Measurements from ENCODE around the gene PCNX4.

The PCNX4 gene

GRCh38 chr14:60175255-60175902 lies 83.7 kb downstream of the PCNX4 start:
- DNase-seq: no peak

GRCh38 chr14:60178164-60178563 lies 86.4 kb downstream of the PCNX4 start:
- no peak for DNase-seq

GRCh38 chr14:60178820-60179219 lies 87.1 kb downstream of the PCNX4 start:
- no peak for DNase-seq

DNA sequence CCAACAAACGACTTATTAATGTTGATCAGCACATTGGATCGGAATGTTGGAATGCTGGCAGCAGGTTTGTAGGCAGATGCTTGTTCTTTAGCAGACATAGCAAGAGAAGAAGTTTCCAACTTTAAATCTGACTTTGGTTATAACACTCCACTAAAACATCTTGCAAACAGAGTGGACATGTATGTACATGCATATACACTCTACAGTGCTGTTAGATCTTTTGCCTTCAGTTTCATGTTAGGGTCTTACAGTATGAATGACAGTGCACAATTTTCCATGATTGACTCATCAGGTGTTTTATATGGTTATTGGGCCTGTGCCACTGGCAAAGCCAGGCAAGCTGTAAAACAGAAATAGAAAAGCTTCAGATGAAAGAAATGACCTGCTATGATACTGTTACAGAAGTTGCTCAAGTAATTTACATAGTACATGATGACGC lies 87.7 kb downstream of the PCNX4 start:
- DNase-seq: no peak

DNA sequence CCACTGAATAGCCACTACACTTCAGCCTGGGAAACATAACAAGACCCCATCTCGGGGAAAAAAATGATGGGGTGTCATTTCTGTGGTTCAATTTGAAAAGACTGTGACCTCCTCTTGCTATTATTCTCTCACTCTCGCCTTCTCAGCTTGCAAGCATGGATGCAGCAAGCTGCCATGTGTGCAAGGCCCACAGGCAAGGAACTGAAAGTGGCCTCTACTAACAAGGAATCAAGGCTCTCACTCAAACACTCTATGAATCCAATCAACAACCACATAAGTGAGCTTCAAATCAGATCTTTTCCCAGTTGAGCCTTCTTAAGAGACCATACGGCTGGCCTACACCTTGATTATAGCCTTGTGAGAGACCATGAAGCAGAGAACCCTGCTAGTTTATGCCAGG lies 91.4 kb downstream of the PCNX4 start:
- no peak for DNase-seq

- DNase-seq: no peak
These were observed 92.0 kb downstream of the PCNX4 start for GRCh38 chr14:60183741-60184140.

DNA sequence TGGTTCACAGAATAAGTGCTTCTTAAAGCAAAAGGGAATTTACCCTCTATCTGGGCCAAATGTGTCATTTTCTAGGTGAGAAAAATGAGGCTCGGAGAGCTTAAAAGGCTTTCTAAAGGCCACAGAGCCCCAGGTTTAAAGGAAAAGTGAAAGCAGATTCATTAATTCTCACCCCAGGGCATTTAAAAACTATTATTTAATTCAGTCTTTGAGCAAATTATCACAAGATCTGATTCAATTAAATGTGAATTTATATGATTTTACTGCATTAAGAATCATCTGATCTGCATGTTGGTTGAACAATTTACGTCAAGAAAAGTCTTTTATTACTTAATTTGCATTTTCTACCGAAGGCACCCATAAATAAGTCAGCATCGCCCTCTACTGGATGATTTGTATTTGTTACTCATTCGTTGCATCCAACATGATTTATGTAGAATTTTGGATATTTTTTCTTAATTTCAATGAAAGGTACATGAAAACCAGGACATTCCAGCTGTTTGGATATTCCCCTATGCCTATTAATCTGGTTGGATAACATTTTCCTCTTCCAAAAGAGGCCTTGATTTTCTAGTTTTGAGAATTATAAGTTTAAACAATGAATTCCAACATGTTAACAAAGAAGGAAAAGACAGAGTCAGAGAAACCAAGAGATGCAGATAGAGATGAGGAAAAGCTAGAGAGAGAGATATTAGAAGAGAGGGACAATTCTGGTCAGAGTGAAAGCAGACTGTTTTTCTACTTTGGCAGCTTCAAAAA lies 92.6 kb downstream of the PCNX4 start:
- DNase-seq: no peak

GRCh38 chr14:60184905-60185555 lies 93.3 kb downstream of the PCNX4 start:
- DNase-seq: no peak

- DNase-seq: no peak
These were observed 96.4 kb downstream of the PCNX4 start for GRCh38 chr14:60188115-60188514.

GRCh38 chr14:60188696-60189095 lies 97.0 kb downstream of the PCNX4 start:
- no peak for DNase-seq

GRCh38 chr14:60189923-60190840 lies 98.5 kb downstream of the PCNX4 start:
- no peak for DNase-seq

- no peak for DNase-seq
These were observed 103.6 kb downstream of the PCNX4 start for GRCh38 chr14:60195179-60195810.

GRCh38 chr14:60196291-60196690 lies 104.6 kb downstream of the PCNX4 start:
- DNase-seq: no peak

GRCh38 chr14:60197629-60198303 lies 106.0 kb downstream of the PCNX4 start:
- DNase-seq: no peak

GRCh38 chr14:60199321-60199720 lies 107.6 kb downstream of the PCNX4 start:
- DNase-seq: no peak

DNA sequence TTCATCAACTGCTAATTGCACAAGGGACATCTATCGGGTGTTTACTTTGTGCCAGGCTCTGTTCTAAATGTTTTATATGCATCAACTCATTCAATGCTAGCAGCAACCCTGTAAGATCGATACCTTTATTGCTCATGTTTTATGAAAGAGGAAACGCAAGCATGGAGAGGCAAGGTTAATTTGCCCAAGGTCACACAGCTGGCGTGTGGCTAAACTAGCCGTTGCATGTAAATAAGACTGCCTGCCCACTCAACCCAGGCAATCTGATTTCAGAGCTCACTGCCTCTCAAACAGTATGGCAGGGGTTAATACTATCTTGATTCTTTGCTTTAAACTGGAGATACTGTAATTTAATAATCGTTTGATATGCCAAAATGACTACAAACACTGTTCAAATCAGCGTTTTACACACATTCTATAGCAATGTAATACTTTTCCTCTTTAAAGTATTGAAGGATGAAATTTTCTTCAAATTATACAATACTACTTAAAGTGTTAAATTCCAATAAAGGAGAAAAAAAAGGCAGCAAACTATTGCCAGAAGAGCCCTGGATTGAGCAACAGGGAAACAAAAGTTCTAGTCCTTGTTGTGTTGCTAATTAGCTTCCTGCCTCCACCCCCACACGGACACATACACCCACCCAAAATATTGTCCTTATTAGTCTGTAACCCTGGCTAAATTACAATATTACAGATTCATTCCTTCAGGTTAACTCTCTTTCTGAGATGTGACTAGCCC lies 112.5 kb downstream of the PCNX4 start:
- DNase-seq: no peak

- DNase-seq: no peak
These were observed 113.4 kb downstream of the PCNX4 start for GRCh38 chr14:60204843-60205774.

- DNase-seq: no peak
These were observed 114.5 kb downstream of the PCNX4 start for GRCh38 chr14:60206249-60206670.

- no peak for DNase-seq
These were observed 115.3 kb downstream of the PCNX4 start for GRCh38 chr14:60206837-60207533.

Measured in activated CD4-positive, alpha-beta T cell treated with anti-CD3 and anti-CD28 coated beads for 1 hour (primary cell).